Measurements from ENCODE around the gene GINS1.

- no peak for TF ChIP-seq CTCF (IDR thresholded peaks at IDR 0.05)
- TF ChIP-seq POLR2A (IDR thresholded peaks at IDR 0.05): no peak
- no peak for TF ChIP-seq POLR2AphosphoS5 (IDR thresholded peaks at IDR 0.05)
- TF ChIP-seq EP300 (IDR thresholded peaks at IDR 0.05): no peak
Measured at GRCh38 chr20:25453035-25453810, 45.8 kb downstream of the GINS1 start.
